ENCODE measurements around the gene ZNF385B.

ZNF385B gene

DNA sequence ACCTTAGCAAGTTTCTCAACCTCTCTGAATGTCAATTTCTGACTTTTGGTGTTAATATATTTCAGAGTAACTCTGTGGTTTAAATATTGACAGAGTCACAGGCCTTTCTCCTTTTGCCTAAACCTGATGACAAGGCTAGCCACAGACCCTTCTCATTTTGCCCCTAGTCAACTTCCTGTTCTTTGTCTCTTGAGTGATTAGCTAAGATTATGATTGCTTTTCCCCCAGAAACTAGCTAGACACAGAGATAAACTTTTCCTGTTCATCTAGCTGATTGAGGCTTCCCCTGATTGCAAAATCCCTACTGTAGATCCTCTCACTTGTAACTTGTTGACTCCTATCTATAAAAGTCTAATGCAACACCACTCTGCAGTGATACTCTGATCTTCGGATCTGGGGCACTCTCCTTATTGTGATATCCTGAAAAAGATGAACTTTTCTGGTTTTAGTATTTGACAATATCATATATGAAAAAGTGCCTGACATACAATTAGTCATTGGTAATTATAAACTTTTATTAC lies 241.4 kb downstream of the ZNF385B start:
- DNase-seq, result no peak

DNA sequence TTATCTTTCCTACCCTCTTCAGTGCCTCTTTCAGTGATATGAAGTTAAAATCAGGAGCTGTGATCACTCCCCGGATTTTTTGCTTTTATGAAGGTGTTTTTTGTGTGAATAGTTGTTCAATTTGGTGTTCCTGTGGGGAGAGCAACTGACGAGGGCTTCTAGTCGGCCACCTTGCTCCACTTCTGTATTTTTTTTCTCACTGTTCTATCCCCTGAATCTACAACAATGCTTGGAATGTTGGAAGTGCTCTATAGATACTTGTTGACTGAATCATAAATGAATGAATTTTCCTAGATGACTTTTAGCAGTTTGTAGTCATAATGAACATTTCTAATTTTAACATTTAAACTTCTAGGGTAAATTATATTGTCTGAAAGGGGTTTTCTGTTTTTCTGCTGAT lies 247.3 kb downstream of the ZNF385B start:
- DNase-seq, result no peak

DNA sequence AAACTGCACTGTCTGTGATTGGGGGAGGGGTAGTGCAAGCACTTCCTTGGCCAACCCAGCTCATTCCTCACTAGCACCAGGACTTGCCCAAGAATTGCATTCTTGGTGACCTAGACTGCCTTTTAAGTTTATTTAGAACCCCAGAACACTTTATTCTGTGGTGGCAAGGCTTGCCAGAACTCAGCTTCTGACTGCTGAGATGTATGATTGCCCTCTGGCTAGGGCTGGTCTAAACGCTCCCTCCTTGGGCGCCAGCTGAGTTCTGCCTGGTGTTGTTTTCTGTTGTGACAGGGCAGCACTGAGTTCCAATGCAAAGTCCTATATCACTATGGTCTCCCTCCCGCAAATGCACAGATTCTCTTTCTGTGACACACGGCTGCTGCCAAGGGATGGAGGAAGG lies 247.7 kb downstream of the ZNF385B start:
- no peak for DNase-seq

DNA sequence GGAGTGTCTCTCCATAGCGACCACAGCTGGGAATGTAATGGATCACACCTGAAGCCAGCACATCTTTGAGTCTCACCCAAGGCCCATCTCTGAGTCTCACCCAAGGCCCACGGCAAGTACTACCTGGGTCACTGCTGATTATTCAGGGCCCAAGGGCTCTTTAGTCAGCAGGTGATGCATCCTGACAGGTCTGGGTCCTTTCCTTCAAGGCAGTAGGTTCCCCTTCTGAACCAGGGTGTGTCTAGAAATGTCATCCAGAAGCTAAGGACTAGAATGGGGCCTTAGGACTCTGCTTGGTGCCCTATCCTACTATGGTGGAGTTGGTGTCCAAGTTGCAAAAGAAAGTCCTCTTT lies 248.1 kb downstream of the ZNF385B start:
- no peak for DNase-seq

DNA sequence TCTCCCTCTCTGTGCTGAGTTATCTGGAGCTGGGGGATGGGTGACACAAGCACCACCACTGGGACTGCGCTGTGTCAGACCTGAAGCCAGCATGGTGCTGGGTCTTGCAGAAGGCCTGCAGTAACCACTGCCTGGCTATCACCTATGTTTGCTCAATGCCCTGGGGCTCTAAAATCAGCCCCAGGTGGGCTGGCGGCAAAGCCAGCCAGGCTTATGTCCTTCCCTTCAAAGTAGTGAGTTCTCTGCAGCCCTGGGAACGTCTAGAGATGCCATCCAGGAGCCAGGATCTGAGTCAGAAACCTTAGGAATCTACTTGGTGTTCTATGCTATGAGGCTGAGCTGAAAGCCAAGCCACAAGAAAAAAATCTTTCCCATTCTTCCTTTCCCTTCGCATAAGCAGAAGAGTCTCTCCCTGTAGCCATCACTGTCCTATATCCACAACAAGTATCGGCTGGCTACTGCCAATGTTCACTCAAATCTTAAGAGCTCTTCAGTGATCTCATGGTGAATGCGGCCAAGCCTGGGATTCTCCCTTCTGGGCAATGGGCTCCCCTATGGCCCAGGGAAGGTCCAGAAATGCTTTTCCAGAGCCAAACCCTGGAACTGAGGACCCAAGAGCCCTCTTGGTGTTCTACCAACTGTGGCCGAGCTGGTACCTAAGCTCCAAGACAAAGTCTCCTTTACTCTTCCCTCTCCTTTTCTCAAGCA lies 248.7 kb downstream of the ZNF385B start:
- no peak for DNase-seq

DNA sequence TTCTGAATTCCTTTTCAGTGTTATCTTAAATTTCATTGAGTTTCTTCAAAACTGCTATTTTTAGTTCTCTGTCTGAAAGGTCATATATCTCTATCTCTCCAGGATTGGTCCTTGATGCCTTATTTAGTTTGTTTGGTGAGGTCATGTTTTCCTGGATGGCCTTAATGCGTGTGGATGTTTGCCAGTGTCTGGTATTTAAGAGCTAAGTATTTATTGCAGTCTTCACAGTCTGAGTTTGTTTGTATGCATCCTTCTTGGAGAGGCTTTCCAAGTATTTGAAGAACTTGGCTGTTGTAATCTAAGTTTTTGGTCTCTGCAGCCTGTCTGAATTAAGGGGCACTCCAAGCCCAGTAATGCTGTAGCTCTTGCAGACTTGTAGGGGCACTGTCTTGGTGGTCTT lies 249.3 kb downstream of the ZNF385B start:
- DNase-seq, result no peak

DNA sequence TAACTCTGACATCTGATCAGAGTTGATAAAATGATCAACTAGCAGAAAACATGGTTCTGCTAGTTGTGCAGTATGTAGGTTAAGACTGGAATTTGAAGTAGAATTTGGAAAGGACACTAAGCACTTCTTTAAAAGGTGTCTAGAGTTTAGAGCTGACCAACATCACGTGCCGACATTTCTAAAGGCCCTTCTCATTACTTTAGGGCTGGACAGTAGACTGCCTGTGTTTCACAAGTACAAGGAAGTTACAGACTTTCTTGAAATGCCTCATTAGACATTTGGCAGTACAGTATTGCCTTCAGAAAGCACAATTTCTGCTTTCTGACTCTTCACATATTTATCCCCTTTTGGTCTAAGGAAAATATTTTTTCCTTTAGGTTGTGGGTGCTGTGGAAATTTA lies 255.3 kb downstream of the ZNF385B start:
- no peak for DNase-seq

DNA sequence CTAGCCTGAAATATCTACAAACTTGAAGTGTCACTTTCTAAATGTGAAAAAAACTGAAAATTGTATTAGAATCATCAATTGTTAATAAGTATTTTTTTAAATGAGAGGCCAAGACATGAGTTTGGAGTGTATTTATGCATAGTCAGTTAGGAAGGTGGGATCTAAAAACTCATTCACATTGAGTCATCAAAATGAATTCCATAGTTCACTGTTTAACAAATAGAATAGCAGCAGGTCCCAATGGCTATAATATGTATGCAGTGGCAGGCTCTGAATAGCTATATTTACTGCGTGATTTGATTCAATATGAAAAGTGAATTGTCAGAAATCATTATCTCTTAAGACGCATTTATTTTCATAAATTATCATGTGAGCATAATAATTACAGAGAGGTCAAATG lies 256.1 kb downstream of the ZNF385B start:
- DNase-seq, result no peak

DNA sequence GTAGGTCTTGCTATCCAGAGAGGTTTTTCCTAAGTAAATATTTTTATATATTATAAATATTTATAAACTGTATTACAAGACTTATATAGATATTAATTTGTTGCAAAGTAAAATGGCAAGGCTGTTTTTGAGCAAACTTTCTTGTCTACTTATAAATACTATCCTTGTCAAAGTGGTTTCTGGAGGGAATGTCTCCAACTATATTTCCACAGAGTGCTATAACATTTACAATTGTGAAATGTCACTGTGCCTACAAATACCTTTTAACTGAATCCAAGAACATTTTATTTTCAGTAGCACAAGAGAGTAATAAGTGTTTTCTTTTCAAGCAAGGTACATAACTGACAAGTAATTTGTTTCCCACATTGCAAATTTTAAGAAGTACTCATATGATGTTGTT lies 256.8 kb downstream of the ZNF385B start:
- no peak for DNase-seq

DNA sequence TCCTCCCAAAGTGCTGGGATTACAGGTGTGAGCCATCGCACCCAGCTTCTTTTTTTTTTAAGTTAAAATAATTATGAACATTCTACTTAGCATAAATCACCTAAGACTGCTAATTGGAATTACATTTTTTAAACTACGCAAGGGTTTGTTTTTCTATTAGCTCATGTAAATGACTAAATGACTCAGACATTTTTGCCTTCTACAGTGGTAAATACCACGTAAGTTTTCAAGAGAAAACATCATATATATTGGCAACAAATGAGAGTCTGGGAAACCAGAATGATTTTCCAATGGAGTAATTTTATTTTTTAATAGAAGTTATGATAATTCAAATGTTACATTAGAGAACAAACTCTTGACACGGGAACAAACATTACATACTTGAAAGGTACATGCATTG lies 259.0 kb downstream of the ZNF385B start:
- no peak for DNase-seq

DNA sequence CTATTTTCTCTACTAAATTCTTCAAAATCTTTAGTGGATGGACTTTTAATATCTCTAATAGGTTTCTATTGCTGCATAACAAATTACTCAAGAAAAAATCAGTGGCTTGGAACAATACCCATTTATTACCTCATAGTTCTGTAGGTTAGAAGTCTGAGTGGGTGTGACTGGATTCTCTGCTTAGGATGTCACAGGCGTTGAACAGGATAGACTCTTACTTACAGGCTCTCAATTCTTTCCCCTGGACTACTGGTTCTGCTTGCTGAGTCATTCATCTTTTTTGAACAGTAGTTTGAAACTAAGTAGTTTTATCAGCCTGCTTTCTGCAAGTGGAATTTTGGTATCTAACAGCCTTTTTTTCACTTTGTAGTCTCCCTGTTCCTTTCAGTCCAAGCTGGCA lies 265.4 kb downstream of the ZNF385B start:
- DNase-seq, result no peak

DNA sequence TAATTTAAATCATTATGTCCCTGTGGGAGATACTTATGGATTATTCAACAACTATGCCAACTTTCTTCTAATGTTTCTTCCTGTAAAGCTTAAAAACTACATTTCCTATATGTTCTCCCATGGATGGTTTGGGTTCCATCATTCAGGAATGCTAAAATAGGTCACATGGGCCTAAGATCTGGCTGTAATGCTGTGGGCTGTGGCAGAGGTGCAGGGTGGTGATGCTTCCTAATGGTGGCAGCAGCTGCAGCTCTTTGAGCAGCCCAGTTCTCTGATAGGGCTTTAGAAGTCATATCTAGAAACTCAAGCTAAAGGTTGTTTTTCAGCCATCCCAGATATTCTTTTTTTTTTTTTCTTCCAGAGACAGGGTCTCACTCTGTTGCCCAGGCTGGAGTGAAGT lies 266.1 kb downstream of the ZNF385B start:
- no peak for DNase-seq

DNA sequence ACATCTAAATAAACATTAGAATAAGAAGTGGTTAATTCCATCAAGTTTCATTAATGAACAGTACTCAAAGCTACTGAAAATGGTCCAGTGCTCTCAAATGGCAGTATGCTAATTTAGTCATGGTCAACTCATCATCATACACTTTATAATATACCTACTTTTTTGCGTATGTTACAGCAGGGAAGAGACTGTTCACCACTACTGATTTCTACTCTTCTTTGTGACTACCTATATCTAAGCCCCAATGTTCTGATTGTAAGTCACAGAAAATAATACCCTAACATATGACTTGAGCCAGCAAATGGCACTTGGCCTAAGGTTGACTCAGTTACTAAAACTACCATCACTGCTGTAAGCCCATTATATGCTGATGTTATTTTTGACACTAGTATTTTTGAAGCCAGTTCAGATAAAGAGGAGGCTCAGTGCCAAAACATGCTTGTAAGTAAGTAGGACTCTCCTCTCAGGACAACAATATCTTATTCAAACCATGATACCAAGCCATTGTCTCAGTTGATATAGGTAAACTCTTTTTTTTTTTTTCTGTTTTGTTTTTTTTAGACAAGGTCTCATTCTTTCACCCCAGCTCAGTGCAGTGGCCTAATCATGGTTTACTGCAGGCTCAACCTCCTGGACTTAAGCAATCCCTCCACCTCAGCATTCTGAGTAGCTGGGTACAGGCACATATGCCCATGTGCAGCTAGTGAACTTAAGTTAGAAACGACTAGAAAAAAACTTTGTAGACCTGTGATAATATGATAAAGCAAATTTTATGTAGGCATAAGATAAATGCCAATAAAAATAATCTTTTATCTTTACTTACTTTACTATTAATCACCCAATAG lies 266.9 kb downstream of the ZNF385B start:
- no peak for DNase-seq

DNA sequence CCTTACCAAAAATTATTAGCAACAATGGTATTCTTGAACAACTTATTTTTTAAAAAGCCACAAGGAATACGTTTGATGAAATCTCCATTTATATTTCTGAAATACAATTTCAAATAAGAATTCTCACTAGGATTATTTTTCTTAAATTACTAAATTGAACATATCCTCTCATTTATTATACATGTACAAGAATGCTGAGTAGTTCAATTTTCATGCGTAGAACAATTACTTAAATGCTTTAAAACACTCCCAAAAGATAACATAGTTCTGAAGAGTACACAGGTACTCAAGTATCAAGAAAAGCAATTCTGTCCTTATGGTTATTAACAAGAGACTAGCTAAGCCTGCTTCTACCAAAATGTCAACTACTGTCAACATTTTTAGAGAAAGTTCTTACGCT lies 268.1 kb downstream of the ZNF385B start:
- DNase-seq, result no peak

DNA sequence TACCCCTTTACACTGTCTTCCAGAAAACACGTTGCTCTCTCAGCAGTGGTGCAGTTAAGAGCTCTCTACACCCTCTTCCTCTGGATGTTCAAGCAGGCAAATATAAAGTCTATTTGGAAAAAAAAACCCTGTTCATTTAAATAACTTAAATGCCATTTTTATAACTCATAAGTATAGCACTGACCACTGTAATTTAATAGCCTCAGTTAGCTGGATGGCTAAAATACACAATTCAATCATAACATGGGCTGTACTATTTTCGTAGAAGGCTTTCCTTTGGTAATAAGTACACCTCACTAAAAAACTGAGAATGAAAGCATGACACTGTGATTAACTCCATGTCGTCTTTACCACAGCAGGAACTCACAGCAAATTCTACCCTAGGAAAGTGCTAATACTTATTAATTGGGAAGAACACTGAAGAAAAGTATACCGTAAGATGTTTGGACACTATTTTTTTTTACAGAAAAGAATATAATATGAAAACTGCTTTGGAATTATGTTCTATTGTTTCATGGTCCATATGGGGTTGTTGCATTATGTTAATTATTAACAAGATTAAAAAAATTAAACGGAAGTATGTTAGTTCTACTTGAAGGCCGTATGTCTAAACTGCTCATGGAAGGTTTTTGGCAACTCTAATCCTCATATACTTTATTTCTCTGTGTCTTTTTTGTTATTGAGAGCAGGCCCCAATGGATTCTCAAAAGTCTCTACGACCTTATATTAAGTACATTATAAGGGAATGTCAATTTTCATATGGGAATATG lies 269.1 kb downstream of the ZNF385B start:
- no peak for DNase-seq

DNA sequence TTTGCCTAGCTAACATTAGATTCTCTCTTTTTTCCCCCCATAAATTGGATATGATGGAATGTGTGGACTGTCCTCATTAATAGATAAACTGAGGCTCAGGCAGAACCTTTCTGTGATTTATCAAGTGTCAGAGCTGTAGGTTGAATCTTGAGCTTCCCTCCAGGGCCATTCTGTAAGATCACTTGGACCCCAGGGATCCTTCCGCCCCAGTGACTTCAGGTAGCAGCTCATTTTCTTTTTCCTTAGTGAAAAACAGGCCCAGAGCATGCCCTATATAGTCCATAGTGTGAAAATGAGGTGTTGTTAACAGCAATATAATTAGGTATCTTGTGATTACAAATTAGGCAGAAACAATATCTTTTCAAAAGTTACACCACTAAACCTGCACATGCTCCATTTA lies 269.7 kb downstream of the ZNF385B start:
- DNase-seq, result no peak

DNA sequence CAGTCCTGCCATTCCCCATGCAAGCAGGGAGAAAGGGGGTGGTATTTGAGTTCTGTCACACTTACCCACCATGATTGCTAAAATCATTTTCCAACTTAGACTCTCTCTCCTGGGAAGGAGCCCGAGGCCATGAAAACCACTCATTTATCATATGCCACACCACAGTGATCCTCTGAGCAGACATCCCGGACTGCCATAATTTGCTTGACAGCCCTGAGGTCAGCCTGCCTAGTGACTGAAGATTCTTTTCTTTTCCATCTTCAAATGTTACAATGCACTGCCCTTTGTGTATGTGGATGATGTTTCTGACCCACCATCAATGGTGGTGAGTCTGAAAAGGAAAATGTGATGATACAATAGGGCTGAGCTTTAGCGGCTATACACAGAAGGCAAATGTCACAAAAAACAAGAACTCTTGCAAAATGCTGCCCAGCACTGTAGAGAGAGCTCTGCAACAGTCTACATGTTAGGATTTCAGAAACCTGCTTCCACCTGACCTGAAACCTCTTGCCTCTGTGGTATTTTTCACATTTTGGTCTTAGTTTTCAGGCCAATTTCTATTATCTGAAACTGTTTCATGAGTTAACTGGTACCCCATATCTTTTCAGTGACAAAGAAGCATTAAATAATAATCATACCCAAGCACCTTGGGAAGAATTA lies 272.8 kb downstream of the ZNF385B start:
- DNase-seq, result no peak

DNA sequence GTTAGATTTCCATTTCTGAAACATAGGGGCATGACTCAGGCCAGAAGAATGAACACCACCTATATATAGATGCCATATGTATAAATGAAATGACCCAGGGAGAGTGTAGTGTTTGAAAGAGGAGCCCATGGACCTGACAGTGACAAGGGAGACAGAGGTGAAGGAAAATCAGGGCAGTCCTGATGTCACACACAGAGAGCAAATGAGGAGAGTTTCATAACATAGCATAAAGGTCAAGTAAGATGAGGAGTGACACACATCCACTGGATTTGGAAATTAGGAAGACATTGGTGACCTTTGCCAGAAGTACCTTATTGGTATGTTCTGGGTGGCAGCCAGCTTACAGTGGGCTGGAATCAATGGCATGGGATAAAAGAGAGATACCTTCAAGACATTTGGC lies 276.7 kb downstream of the ZNF385B start:
- DNase-seq, result no peak

DNA sequence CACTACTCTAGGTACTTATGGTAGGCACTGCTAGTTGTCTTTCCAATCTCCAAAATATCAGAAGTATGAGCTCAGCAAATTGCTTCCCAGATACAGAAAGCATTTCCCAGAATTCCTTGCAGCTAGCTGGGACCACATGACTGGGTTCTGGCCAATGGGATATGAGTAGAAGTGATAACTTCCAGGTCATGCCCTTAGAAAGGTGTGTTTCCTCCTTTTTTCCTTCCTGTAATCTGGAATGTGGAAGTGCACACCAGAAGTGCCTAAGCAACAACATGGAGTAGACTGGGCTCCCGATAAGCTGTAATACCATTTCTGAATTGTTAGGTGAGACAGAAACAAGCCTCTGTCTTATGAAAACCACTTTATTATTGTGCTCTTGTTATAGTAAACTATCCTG lies 279.8 kb downstream of the ZNF385B start:
- no peak for DNase-seq

DNA sequence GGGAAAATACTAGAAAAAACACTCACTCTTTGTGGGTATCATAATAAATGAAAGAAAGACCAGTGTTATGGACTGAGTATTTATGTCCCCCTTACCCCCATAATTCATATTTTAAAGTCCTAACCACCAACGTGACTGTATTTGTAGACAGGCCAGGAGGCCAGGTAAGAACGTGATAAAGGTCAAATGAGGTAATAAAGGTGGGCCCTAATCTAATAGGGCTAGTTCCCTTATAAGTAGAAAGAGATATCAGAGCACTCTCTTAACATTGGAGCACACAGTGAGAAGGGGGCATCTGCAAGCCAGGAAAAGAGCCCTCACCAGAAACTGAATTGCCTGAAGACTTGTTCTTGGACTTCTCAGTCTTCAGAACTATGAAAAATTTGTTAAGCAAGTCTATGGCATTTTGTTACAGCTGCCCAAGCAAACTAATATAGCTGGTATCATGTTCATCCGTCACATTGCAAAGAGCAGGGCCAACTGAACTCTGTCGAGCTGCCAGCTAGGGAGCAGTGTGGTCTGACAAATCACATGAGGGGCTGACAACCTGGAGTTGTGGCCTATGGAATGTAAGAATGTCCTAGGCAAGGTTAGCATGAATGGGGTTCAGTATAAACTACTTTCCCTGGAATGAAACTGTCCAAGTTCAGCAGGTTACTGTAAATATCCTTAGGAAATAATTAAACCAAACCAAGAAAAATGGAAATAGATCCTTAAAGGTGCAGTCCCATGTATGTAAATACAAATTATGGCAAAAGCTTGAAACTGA lies 280.9 kb downstream of the ZNF385B start:
- DNase-seq, result no peak

DNA sequence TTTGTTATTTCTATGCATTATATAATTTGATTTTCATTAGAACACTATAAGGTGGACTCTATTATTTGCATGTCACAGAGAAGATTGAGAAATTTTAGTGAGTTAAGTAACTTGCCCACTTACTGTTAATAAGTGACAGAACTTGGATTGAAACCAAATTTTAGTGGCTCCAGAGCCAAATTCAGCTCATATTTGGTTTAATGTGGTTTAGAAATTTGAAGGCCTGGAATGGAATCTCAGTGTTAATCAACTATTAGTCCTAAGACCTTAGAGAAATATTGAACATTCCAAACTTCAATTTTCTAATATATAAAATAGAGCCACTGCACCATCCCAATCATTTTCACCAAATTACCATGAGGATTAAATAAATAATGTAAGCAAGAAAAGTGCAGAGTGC lies 281.6 kb downstream of the ZNF385B start:
- DNase-seq, result no peak

DNA sequence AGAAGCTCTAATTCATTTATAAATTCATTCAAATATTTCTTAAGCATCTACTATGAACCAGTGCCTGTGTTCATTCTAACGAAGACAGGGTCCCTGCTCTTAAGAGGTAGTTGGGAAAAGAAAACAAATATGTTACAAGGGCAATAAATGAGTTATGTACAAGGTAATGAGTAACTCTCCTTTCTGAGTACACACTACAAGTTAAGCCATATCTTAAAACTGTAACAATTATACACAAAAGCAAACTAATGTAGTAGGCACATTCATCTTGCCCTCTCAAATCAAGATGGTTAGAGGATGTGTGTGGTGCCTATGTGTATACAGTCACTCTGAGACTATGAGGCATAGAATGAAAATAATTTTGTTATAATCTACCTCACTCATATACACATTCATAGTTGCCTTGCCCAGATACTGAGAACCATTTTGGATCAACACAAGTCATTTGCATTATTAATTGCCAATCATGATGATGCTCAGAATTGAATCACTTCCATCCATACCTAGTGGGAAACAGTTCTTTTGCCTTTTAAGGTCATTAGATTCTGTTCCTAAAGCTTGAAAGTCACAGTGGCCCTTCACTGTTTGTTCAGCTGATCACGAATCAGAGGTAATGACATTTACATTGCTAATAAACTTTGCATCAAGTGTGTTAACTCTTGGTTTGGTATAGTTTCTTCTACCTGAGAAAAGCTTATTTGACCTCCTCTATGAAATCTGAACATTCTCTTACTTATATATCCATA lies 283.1 kb downstream of the ZNF385B start:
- no peak for DNase-seq
